GM21619 (cell line): Measurements from ENCODE around the gene CDKN2B-AS1.

Experiments used
- ATAC-seq: cut with Tn5 transposase; IDR thresholded peaks from one replicate; pipeline ENCODE4 v1.9.1; 2021; ENCODE audit not compliant: unreplicated experiment

The CDKN2B-AS1 gene

GRCh38 chr9:22148528-22148875 is 153.9 kb downstream of the CDKN2B-AS1 start:
- ATAC-seq = no peak

GRCh38 chr9:22148876-22149637 is 154.5 kb downstream of the CDKN2B-AS1 start:
- ATAC-seq = no peak

DNA sequence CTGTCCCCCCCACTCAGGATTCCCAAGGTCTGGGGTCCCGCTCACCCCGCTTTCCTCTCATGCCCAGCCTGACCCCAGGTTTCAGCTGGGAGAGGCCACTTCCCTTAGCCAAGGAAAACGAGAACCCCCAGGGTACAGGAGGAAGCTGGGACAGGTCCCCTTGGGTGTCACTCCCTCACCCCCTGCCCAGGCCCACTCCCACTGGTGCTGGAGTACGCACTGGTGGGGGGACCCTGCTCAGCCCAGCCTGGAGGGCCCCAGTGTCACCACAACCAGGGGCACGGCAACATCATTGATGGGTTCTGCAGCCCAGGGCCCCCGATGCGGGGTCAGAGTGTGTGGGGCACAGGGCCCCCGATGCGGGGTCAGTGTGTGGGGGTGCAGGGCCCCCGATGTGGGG is 159.5 kb downstream of the CDKN2B-AS1 start:
- ATAC-seq = no peak

- no peak for ATAC-seq
Measured at GRCh38 chr9:22156586-22156985, 162.0 kb downstream of the CDKN2B-AS1 start.

- ATAC-seq = no peak
Measured at GRCh38 chr9:22157276-22157675, 162.7 kb downstream of the CDKN2B-AS1 start.

DNA sequence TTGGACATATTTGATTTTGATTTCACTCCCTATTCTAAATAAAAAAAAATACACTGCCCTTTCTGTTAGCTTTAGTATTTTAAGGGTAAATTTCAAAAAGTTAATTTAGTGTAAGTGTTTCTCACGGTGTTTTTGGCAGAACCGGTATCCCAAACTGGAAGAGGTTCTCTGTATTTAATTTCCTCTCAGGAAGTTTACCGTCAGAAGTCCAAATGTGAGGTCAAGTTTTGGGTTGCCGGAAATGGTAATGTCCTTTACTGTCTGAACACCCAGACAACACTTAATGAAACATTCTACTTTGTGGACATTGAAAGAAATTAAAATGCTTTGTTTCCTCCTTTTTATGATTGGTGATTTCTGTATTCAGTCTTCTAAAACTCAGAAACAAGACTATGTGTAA is 163.2 kb downstream of the CDKN2B-AS1 start:
- no peak for ATAC-seq

DNA sequence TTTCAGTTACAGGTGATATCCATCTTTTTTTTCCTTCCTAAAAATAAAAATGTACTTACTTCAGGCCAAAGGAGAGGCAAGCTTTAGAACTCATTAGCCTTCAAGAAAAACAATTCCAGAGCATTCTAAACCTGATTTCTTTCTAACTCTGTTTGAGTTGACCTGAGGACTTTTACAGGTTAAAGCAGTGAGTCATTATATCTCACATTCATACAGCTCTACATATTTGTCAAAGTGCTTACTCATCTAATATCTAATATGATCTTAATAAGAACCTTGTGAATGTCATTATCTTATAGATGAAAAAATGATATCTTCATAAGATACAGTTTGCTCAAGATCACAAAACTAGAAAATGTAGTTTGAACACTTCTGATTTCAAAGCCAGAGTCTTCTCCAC is 163.7 kb downstream of the CDKN2B-AS1 start:
- no peak for ATAC-seq

DNA sequence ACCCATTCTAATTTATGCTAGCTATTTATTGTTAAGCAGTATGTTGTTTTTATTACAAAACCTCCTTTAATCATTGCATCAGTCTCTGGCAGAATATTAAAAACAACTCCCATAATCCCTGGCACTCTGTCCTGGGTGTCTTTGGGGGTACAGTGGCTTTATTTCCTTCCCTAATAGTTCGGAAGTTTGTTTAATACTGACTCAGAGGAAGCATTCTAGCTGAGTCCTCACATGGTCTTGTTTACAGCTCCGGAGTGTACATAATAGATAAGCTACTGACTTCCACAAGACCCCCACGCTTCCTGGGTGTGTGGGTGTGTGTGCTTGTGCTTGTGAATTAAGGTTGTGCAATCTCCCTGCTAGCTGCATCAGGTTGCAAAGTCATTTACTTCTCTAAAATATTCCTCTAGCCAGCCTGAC is 164.3 kb downstream of the CDKN2B-AS1 start:
- no peak for ATAC-seq

- ATAC-seq = no peak
Measured at GRCh38 chr9:22159586-22159985, 165.0 kb downstream of the CDKN2B-AS1 start.

- no peak for ATAC-seq
Measured at GRCh38 chr9:22160221-22160620, 165.6 kb downstream of the CDKN2B-AS1 start.

GRCh38 chr9:22165144-22165543 is 170.6 kb downstream of the CDKN2B-AS1 start:
- no peak for ATAC-seq

- no peak for ATAC-seq
Measured at GRCh38 chr9:22169243-22169642, 174.7 kb downstream of the CDKN2B-AS1 start.

DNA sequence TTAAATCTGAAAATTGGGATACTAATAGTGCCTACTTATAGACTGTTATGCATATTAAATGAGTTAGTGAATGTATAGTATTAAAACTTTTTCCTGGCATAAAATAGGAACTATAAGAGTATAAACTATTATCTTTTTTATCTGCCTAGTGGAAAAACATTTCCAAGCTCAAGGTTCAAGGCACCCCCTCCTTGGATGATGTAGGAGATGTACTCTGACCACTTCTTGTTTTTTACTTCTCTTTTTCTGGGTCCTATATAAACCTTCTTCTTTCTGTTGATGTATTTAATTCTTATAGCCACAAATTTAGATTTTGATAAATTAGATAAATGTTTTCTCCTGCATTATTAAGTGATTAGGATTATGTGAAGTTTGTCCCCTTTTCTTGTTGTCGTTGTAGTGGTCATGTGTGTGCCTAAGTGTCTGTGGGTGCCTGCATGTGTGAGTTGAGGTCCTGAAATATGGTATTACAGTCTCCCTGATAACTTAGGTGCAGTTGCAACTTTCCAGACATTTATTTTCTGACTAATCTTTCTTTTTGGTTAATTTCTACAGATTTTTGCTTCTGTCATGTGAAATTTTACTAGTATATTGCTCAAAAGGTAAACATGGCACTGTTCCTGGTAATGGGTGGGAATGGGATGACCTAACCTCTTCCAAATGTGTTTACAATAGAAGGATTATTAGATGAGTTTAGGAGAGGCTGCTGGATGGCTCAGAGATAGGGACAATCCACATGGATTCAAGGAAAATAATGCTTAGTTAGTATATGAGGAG is 175.3 kb downstream of the CDKN2B-AS1 start:
- ATAC-seq = no peak
